IPS-18c (cell line): ENCODE measurements around the gene MYRIP.

Experiments
- H3K4me3 ChIP-seq: 2 replicates; pipeline ENCODE4 v1.7.0; 2013; ENCODE audit warnings: low read depth, mild to moderate bottlenecking, low read length, moderate library complexity; ENCODE audit not compliant: insufficient read depth
- H3K9me3 ChIP-seq: one replicate; pipeline ENCODE4 v1.6.1; 2013; ENCODE audit warnings: mild to moderate bottlenecking, low read length, moderate library complexity; ENCODE audit not compliant: control insufficient read depth, insufficient read depth

The MYRIP gene

GRCh38 chr3:40232626-40233025, 423.2 kb downstream of the MYRIP start:
- H3K4me3 ChIP-seq = no peak overlapping the region
- no peaks in the 10 kb centered on the region for H3K9me3 ChIP-seq

- no peaks in the 10 kb centered on the region for H3K9me3 ChIP-seq
Observed at GRCh38 chr3:40237159-40237558, 427.8 kb downstream of the MYRIP start.

GRCh38 chr3:40237889-40238571, 428.6 kb downstream of the MYRIP start:
- Histone ChIP-seq H3K9me3 (no peaks in the 10 kb centered on the region), H3K4me3 (no peak overlapping the region)

More at GRCh38 chr3:40237159-40237558, 427.8 kb downstream of the MYRIP start:
- H3K4me3 ChIP-seq = no peak overlapping the region

- no peak overlapping the region for H3K4me3 ChIP-seq
Observed at GRCh38 chr3:40240921-40241320, 431.5 kb downstream of the MYRIP start.

GRCh38 chr3:40242216-40242615, 432.8 kb downstream of the MYRIP start:
- Histone ChIP-seq H3K9me3 (no peaks in the 10 kb centered on the region), H3K4me3 (no peak overlapping the region)

More at GRCh38 chr3:40240921-40241320, 431.5 kb downstream of the MYRIP start:
- H3K9me3 ChIP-seq = no peaks in the 10 kb centered on the region

GRCh38 chr3:40242638-40243037, 433.2 kb downstream of the MYRIP start:
- H3K4me3 ChIP-seq = no peak overlapping the region

GRCh38 chr3:40243056-40243455, 433.6 kb downstream of the MYRIP start:
- no peaks in the 10 kb centered on the region for H3K9me3 ChIP-seq

More at GRCh38 chr3:40242638-40243037, 433.2 kb downstream of the MYRIP start:
- no peaks in the 10 kb centered on the region for H3K9me3 ChIP-seq

GRCh38 chr3:40247714-40248454, 438.5 kb downstream of the MYRIP start:
- H3K4me3 ChIP-seq = no peak overlapping the region
- H3K9me3 ChIP-seq = no peaks in the 10 kb centered on the region

More at GRCh38 chr3:40243056-40243455, 433.6 kb downstream of the MYRIP start:
- no peak overlapping the region for H3K4me3 ChIP-seq

- Histone ChIP-seq H3K9me3 (no peaks in the 10 kb centered on the region), H3K4me3 (no peak overlapping the region)
Observed at GRCh38 chr3:40248591-40248990, 439.2 kb downstream of the MYRIP start.

- Histone ChIP-seq H3K4me3 (no peak overlapping the region), H3K9me3 (no peaks in the 10 kb centered on the region)
Observed at GRCh38 chr3:40249168-40249567, 439.8 kb downstream of the MYRIP start.

- Histone ChIP-seq H3K4me3 (no peak overlapping the region), H3K9me3 (no peaks in the 10 kb centered on the region)
Observed at GRCh38 chr3:40254491-40254890, 445.1 kb downstream of the MYRIP start.

GRCh38 chr3:40254891-40255290, 445.5 kb downstream of the MYRIP start:
- no peaks in the 10 kb centered on the region for H3K9me3 ChIP-seq
- H3K4me3 ChIP-seq = no peak overlapping the region

- Histone ChIP-seq H3K4me3 (no peak overlapping the region), H3K9me3 (no peaks in the 10 kb centered on the region)
Observed at GRCh38 chr3:40255532-40255931, 446.1 kb downstream of the MYRIP start.

- Histone ChIP-seq H3K4me3 (no peak overlapping the region), H3K9me3 (no peaks in the 10 kb centered on the region)
Observed at GRCh38 chr3:40258064-40258463, 448.7 kb downstream of the MYRIP start.

GRCh38 chr3:40258555-40258954, 449.1 kb downstream of the MYRIP start:
- H3K4me3 ChIP-seq = no peak overlapping the region

GRCh38 chr3:40262331-40262730, 452.9 kb downstream of the MYRIP start:
- H3K9me3 ChIP-seq = no peaks in the 10 kb centered on the region
- H3K4me3 ChIP-seq = no peak overlapping the region

More at GRCh38 chr3:40258555-40258954, 449.1 kb downstream of the MYRIP start:
- H3K9me3 ChIP-seq = no peaks in the 10 kb centered on the region

- Histone ChIP-seq H3K9me3 (no peaks in the 10 kb centered on the region), H3K4me3 (no peak overlapping the region)
Observed at GRCh38 chr3:40264451-40264850, 455.0 kb downstream of the MYRIP start.

- Histone ChIP-seq H3K4me3 (no peak overlapping the region), H3K9me3 (no peaks in the 10 kb centered on the region)
Observed at GRCh38 chr3:40265181-40265580, 455.8 kb downstream of the MYRIP start.
